ENCODE results near the gene PEX16.

PEX16 gene

DNA sequence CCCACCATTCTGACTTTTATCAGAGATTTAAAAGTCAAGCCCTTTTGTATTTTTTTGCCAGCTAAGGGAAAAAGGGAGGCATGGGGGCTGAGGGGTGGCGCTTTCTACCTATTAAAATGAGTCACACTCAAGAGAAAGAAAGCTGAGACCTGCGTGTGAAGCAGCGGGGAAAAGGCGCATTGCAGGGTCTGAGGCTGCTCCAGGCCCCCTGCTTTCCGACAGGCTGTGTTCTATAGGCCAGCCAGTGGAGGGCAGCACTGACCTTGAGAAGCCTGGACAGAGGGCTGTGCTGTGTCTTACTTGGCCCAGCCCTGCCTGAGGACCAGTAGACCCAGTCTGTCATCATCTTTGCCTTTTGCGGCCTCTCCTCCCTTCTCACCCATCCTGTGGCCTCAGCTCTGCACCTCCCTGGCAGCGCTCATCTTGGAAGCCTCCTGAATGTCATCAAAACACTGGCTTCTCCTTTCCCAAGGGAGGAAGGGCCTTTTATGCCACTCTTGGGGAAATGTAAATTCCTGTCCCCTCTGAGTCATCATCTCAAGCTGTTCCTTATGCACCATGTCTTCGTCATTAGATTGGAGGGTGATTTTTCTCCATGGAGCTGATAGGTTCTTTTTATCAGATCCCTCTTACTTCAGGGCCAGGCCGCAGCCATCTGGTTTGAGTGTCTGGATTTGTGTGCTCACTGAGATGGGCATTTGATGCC is 44.9 kb downstream of the PEX16 start:
- no peaks in the 10 kb centered on the region for H3K4me1 ChIP-seq (ENCODE audit: control insufficient read depth, low read length)
- H3K27me3 ChIP-seq (ENCODE audit: control insufficient read depth, low read length), result no peaks in the 10 kb centered on the region
- H3K79me2 ChIP-seq (ENCODE audit: control insufficient read depth, low read length), result no peaks in the 10 kb centered on the region
- H3K4me2 ChIP-seq (ENCODE audit: low read length), result no peak overlapping the region
- H3K4me3 ChIP-seq (ENCODE audit: low read length), result no peak overlapping the region
- H3K9me2 ChIP-seq (replicated peaks; ENCODE audit: control insufficient read depth, low read length), result no peaks in the 10 kb centered on the region
- H3K9me3 ChIP-seq (ENCODE audit: control insufficient read depth, insufficient read depth, low read length), result no peaks in the 10 kb centered on the region
- peaks cover 31% of the 10 kb centered on the region for H3K36me3 ChIP-seq (ENCODE audit: control insufficient read depth, low read length)
- TF ChIP-seq EZH2phosphoT487 (IDR thresholded peaks at IDR 0.05; ENCODE audit: borderline replicate concordance, low read length) (no peak), CTCF (IDR thresholded peaks at IDR 0.05; ENCODE audit: low read depth, low read length, poor library complexity, severe bottlenecking) (peak; percentile 65)
- no peaks in the 10 kb centered on the region for H4K20me1 ChIP-seq (ENCODE audit: control insufficient read depth, insufficient read depth, low read depth, low read length)
- no peak overlapping the region for H3K27ac ChIP-seq (ENCODE audit: low read depth, low read length)
- no peaks in the 10 kb centered on the region for H3F3A ChIP-seq (ENCODE audit: control insufficient read depth, insufficient read depth)

GRCh38 chr11:45871638-45872037 is 46.0 kb downstream of the PEX16 start:
- H3F3A ChIP-seq (ENCODE audit: control insufficient read depth, insufficient read depth), result no peaks in the 10 kb centered on the region
- H3K4me2 ChIP-seq (ENCODE audit: low read length), result no peak overlapping the region
- H3K36me3 ChIP-seq (ENCODE audit: control insufficient read depth, low read length), result peaks cover 36% of the 10 kb centered on the region
- no peaks in the 10 kb centered on the region for H3K27me3 ChIP-seq (ENCODE audit: control insufficient read depth, low read length)
- TF ChIP-seq CTCF (IDR thresholded peaks at IDR 0.05; ENCODE audit: low read depth, low read length, poor library complexity, severe bottlenecking) (no peak), EZH2phosphoT487 (IDR thresholded peaks at IDR 0.05; ENCODE audit: borderline replicate concordance, low read length) (no peak)
- no peaks in the 10 kb centered on the region for H3K79me2 ChIP-seq (ENCODE audit: control insufficient read depth, low read length)
- H4K20me1 ChIP-seq (ENCODE audit: control insufficient read depth, insufficient read depth, low read depth, low read length), result no peaks in the 10 kb centered on the region
- H3K4me1 ChIP-seq (ENCODE audit: control insufficient read depth, low read length), result no peaks in the 10 kb centered on the region
- H3K4me3 ChIP-seq (ENCODE audit: low read length), result no peak overlapping the region
- no peaks in the 10 kb centered on the region for H3K9me3 ChIP-seq (ENCODE audit: control insufficient read depth, insufficient read depth, low read length)
- no peak overlapping the region for H3K27ac ChIP-seq (ENCODE audit: low read depth, low read length)
- no peaks in the 10 kb centered on the region for H3K9me2 ChIP-seq (replicated peaks; ENCODE audit: control insufficient read depth, low read length)

- H3K9me3 ChIP-seq (ENCODE audit: control insufficient read depth, insufficient read depth, low read length), result no peaks in the 10 kb centered on the region
- peaks cover 36% of the 10 kb centered on the region for H3K36me3 ChIP-seq (ENCODE audit: control insufficient read depth, low read length)
Measured at GRCh38 chr11:45870706-45871105, 47.0 kb downstream of the PEX16 start.

More at GRCh38 chr11:45870706-45871105, 47.0 kb downstream of the PEX16 start:
- Histone ChIP-seq H3K79me2 (ENCODE audit: control insufficient read depth, low read length) (no peaks in the 10 kb centered on the region), H3K27ac (ENCODE audit: low read depth, low read length) (no peak overlapping the region), H3K4me2 (ENCODE audit: low read length) (no peak overlapping the region), H3K4me3 (ENCODE audit: low read length) (no peak overlapping the region), H4K20me1 (ENCODE audit: control insufficient read depth, insufficient read depth, low read depth, low read length) (no peaks in the 10 kb centered on the region), H3F3A (ENCODE audit: control insufficient read depth, insufficient read depth) (no peaks in the 10 kb centered on the region), H3K9me2 (replicated peaks; ENCODE audit: control insufficient read depth, low read length) (no peaks in the 10 kb centered on the region), H3K4me1 (ENCODE audit: control insufficient read depth, low read length) (no peaks in the 10 kb centered on the region), H3K27me3 (ENCODE audit: control insufficient read depth, low read length) (no peaks in the 10 kb centered on the region)
- TF ChIP-seq EZH2phosphoT487 (IDR thresholded peaks at IDR 0.05; ENCODE audit: borderline replicate concordance, low read length) (no peak), CTCF (IDR thresholded peaks at IDR 0.05; ENCODE audit: low read depth, low read length, poor library complexity, severe bottlenecking) (no peak)
